Measurements from ENCODE around the gene CCDC24.

- TF ChIP-seq, protein P1, sequence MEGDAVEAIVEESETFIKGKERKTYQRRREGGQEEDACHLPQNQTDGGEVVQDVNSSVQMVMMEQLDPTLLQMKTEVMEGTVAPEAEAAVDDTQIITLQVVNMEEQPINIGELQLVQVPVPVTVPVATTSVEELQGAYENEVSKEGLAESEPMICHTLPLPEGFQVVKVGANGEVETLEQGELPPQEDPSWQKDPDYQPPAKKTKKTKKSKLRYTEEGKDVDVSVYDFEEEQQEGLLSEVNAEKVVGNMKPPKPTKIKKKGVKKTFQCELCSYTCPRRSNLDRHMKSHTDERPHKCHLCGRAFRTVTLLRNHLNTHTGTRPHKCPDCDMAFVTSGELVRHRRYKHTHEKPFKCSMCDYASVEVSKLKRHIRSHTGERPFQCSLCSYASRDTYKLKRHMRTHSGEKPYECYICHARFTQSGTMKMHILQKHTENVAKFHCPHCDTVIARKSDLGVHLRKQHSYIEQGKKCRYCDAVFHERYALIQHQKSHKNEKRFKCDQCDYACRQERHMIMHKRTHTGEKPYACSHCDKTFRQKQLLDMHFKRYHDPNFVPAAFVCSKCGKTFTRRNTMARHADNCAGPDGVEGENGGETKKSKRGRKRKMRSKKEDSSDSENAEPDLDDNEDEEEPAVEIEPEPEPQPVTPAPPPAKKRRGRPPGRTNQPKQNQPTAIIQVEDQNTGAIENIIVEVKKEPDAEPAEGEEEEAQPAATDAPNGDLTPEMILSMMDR (IDR thresholded peaks at IDR 0.05): no peak
- no peak for TF ChIP-seq POLR2A (IDR thresholded peaks at IDR 0.05)
These were observed 29.7 kb upstream of the CCDC24 start for GRCh38 chr1:43961692-43962091.

Measured in Peyer's patch (tissue), 4 donors.